K562 (cell line): Measurements from ENCODE around the gene PNRC2. TPM values are rescaled to one million over a fixed set of nuclear protein-coding genes. Genes with fewer than 3 reads are reported as not detected.

Source experiments
- ATF4 ChIP-seq: fragments of 450-650 bp; formaldehyde crosslinking; IDR thresholded peaks from 2 replicates; pipeline ENCODE4 v1.4.0; 2022; ENCODE audit warnings: mild to moderate bottlenecking, moderate library complexity
- DEAF1 ChIP-seq: fragments of 450-650 bp; formaldehyde crosslinking; IDR thresholded peaks from 2 replicates; pipeline ENCODE4 v1.4.0; 2020; ENCODE audit warnings: mild to moderate bottlenecking, moderate library complexity
- DMBX1 ChIP-seq: fragments of 250-450 bp; sonication (Bioruptor Pico); IDR thresholded peaks from 2 replicates; pipeline ENCODE4 v1.8.0; 2022; ENCODE audit warnings: inconsistent platforms, mild to moderate bottlenecking, moderate library complexity, borderline replicate concordance
- ELF4 ChIP-seq: fragments of 450-650 bp; formaldehyde crosslinking; IDR thresholded peaks from 2 replicates; pipeline ENCODE4 v1.4.0; 2022; ENCODE audit warnings: missing genetic modification characterization
- FOSL1 ChIP-seq: fragments of 200-800 bp; sonication (Bioruptor generic); conservative IDR thresholded peaks from 2 replicates; pipeline ENCODE4 v1.6.1; 2016; ENCODE audit warnings: missing genetic modification characterization, missing compliant biosample characterization
- GABPA ChIP-seq: fragments of 200-800 bp; sonication (Bioruptor generic); conservative IDR thresholded peaks from 2 replicates; pipeline ENCODE4 v1.6.1; 2016; ENCODE audit warnings: low read depth, missing genetic modification characterization, missing compliant biosample characterization
- KDM5B ChIP-seq: fragments of 200-600 bp; sonication (generic); IDR thresholded peaks from 2 replicates; pipeline ENCODE4 v1.6.1; 2012; ENCODE audit warnings: low read depth, mild to moderate bottlenecking, moderate library complexity, low read length, control low read depth, inconsistent platforms; ENCODE audit not compliant: insufficient replicate concordance
- MEF2D ChIP-seq: conservative IDR thresholded peaks from 2 replicates; pipeline ENCODE4 v1.6.1; 2016; ENCODE audit warnings: low read depth, missing genetic modification characterization, missing compliant biosample characterization
- MYBL2 ChIP-seq, 2 experiments: fragments of 450-650 bp in 1 of 2; sonication (generic) in 1 of 2; formaldehyde crosslinking in 1 of 2; IDR thresholded peaks; 2 replicates each; pipeline versions ENCODE4 v1.6.1 to v1.8.1; 2017 to 2022; ENCODE audit warnings: borderline replicate concordance in 1 of 2, inconsistent platforms in 1 of 2, low read depth in 1 of 2, mild to moderate bottlenecking in 1 of 2, missing genetic modification reagents in 1 of 2, moderate library complexity in 1 of 2
- NFE2 ChIP-seq: IDR thresholded peaks from 2 replicates; pipeline ENCODE4 v1.6.1; 2014; ENCODE audit warnings: antibody characterized with exemption, low read depth
- PBX2 ChIP-seq, 2 experiments: IDR thresholded peaks in 1 of 2; conservative IDR thresholded peaks in 1 of 2; 2 replicates each; pipeline ENCODE4 v1.6.1; 2016; ENCODE audit warnings: low read depth in 2 of 2, mild to moderate bottlenecking in 1 of 2, missing compliant biosample characterization in 1 of 2, missing genetic modification characterization in 1 of 2, moderate library complexity in 1 of 2
- PHB ChIP-seq: fragments of 250-450 bp; sonication (Bioruptor Pico); IDR thresholded peaks from 2 replicates; pipeline ENCODE4 v1.5.0; 2021
- PKNOX1 ChIP-seq: fragments of 450-650 bp; IDR thresholded peaks from 2 replicates; pipeline ENCODE4 v1.6.1; 2016
- SMARCA5 ChIP-seq: fragments of 450-650 bp; IDR thresholded peaks from 2 replicates; pipeline ENCODE4 v1.6.1; 2016
- SNIP1 ChIP-seq: fragments of 450-650 bp; IDR thresholded peaks from 2 replicates; pipeline ENCODE4 v1.7.1; 2017; ENCODE audit warnings: low read depth, mild to moderate bottlenecking
- ZBTB26 ChIP-seq: fragments of 450-650 bp; formaldehyde crosslinking; IDR thresholded peaks from 2 replicates; pipeline ENCODE4 v1.4.0; 2022; ENCODE audit warnings: missing genetic modification characterization
- ZNF324 ChIP-seq: fragments of 250-450 bp; sonication (Bioruptor Pico); IDR thresholded peaks from 2 replicates; pipeline ENCODE4 v1.4.0; 2020; ENCODE audit warnings: mild to moderate bottlenecking
- ZNF696 ChIP-seq: fragments of 250-450 bp; sonication (Bioruptor Pico); conservative IDR thresholded peaks from 2 replicates; pipeline ENCODE4 v1.4.0; 2020; ENCODE audit warnings: mild to moderate bottlenecking, moderate library complexity
- polyA plus RNA-seq, 8 experiments: library from polyadenylated mRNA; depleted of rRNA in 4 of 8; stranded (reverse) in 5 of 8; unstranded in 3 of 8; fragments of >200 nt; fragmentation: Nextera tagmentation in 2 of 8; fragmentation: Illumina TruSeq in 1 of 8; extraction: Ambion mirVana in 2 of 8; extraction: Trizol in 1 of 8; gene quantifications; 2 replicates each; pipeline versions ENCODE4 v1.2.1 to v1.2.3, GENCODE V29; 2011 to 2014; ENCODE audit warnings: inconsistent platforms in 1 of 8, missing spikeins in 1 of 8
- total RNA-seq, 7 experiments: library from RNA; depleted of rRNA in 6 of 7; stranded (reverse); fragments of >200 nt in 6 of 7; fragmentation: Illumina TruSeq in 2 of 7; extraction: Trizol in 2 of 7; gene quantifications; 2 replicates each; pipeline versions ENCODE4 v1.2.1 to v1.2.3, GENCODE V29; 2011 to 2021; ENCODE audit warnings: low replicate concordance in 1 of 7

PNRC2 gene
- total and polyA plus RNA-seq, 9 of the 15 experiments (the other 6 are each of a cell fraction or from before 2014, with no cell fraction given) = 127 to 303 (median 203) TPM

- 0 out of 2 replicates have a peak, but pooled peaks have one; percentile 32 for TF ChIP-seq SNIP1
- TF ChIP-seq ZNF696 (CRISPR knock-in tag) = 0 out of 2 replicates have a peak, but pooled peaks have one; percentile 48
- TF ChIP-seq NFE2 = no peak
- TF ChIP-seq GABPA (tag) = peak; percentile 9; the same call in 1 of the 2 replicates
- TF ChIP-seq ZBTB26 (CRISPR knock-in tag) = 0 out of 2 replicates have a peak, but pooled peaks have one; percentile 42
- no peak for TF ChIP-seq MYBL2 (IDR thresholded peaks at IDR 0.05; ENCODE audit: low read depth)
- no peak for TF ChIP-seq MYBL2 (CRISPR knock-in tag; IDR thresholded peaks at IDR 0.05; ENCODE audit: borderline replicate concordance)
- TF ChIP-seq MEF2D (tag) = 0 out of 2 replicates have a peak, but pooled peaks have one; percentile 19
- TF ChIP-seq PHB = no peak
- peak; percentile 95 for TF ChIP-seq PKNOX1
- TF ChIP-seq ELF4 (CRISPR knock-in tag) = peak; percentile 60; the same call in 1 of the 2 replicates
- no peak for TF ChIP-seq ZNF324 (CRISPR knock-in tag)
- TF ChIP-seq FOSL1 (tag) = no peak
- TF ChIP-seq DMBX1 = no peak
- peak; percentile 16; the same call in 1 of the 2 replicates for TF ChIP-seq DEAF1
- TF ChIP-seq PBX2 (CRISPR knock-in tag; IDR thresholded peaks at IDR 0.05; ENCODE audit: low read depth) = peak; percentile 42; the same call in 1 of the 2 replicates
- TF ChIP-seq PBX2 (tag; conservative IDR thresholded peaks at IDR 0.05; ENCODE audit: low read depth) = peak; percentile 92
- no peak for TF ChIP-seq KDM5B
- no peak for TF ChIP-seq SMARCA5
- no peak for TF ChIP-seq ATF4 (CRISPR knock-in tag)
Measured at GRCh38 chr1:23979387-23979880, 19.8 kb downstream of the PNRC2 start (continued).
